Astrocyte (in vitro differentiated cells and primary cell): Measurements from ENCODE around the gene KIF7.

Experiments
- CTCF ChIP-seq: IDR thresholded peaks from 2 replicates; pipeline ENCODE4 v1.5.1; 2011; ENCODE audit warnings: low read depth, mild to moderate bottlenecking, inconsistent platforms, low read length, moderate library complexity; ENCODE audit not compliant: insufficient read depth
- EZH2 ChIP-seq: IDR thresholded peaks from 2 replicates; pipeline ENCODE4 v1.6.1; 2012; ENCODE audit warnings: mild to moderate bottlenecking, low read length, inconsistent platforms; ENCODE audit not compliant: insufficient read depth

- TF ChIP-seq CTCF (no peak), EZH2 (no peak)
Measured at GRCh38 chr15:89641053-89641452, 14.2 kb downstream of the KIF7 start.
